ENCODE data around the gene C1D.

Gene C1D

GRCh38 chr2:68062680-68063387, at the start of gene C1D:
Gene C1D (minus strand): TSS chr2:68063004. CDS start chr2:68047310, 15,694 bp downstream.
- Histone ChIP-seq H3K4me3 (ENCODE audit: low read length) (peak within 1 kb of the TSS; percentile 99), H3K4me1 (ENCODE audit: control insufficient read depth, insufficient read depth, low read length) (peaks cover 37% of the 10 kb centered on the region), H3K36me3 (ENCODE audit: control insufficient read depth, insufficient read depth, low read length, severe bottlenecking) (no peaks in the 10 kb centered on the region), H3K9me3 (ENCODE audit: control insufficient read depth, low read length) (no peaks in the 10 kb centered on the region), H3K9ac (ENCODE audit: low read length) (peak within 1 kb of the TSS; percentile 96), H3K27me3 (replicated peaks; ENCODE audit: control insufficient read depth, insufficient read depth, low read length) (no peaks in the 10 kb centered on the region)
- peak; percentile 97 for DNase-seq (ENCODE audit: low read depth)

- Histone ChIP-seq H3K4me1 (ENCODE audit: control insufficient read depth, insufficient read depth, low read length) (peaks cover 9% of the 10 kb centered on the region), H3K36me3 (ENCODE audit: control insufficient read depth, insufficient read depth, low read length, severe bottlenecking) (no peaks in the 10 kb centered on the region), H3K9ac (ENCODE audit: low read length) (no peak overlapping the region), H3K4me3 (ENCODE audit: low read length) (no peak overlapping the region), H3K9me3 (ENCODE audit: control insufficient read depth, low read length) (no peaks in the 10 kb centered on the region), H3K27me3 (replicated peaks; ENCODE audit: control insufficient read depth, insufficient read depth, low read length) (peaks cover 4% of the 10 kb centered on the region)
- no peak for DNase-seq (ENCODE audit: low read depth)
These were observed 47.3 kb upstream of the C1D start for GRCh38 chr2:68110102-68110501.

GRCh38 chr2:68108120-68108519, 45.3 kb upstream of the C1D start:
- no peak overlapping the region for H3K4me3 ChIP-seq (ENCODE audit: low read length)
- no peak for DNase-seq (ENCODE audit: low read depth)
- H3K36me3 ChIP-seq (ENCODE audit: control insufficient read depth, insufficient read depth, low read length, severe bottlenecking): no peaks in the 10 kb centered on the region
- H3K4me1 ChIP-seq (ENCODE audit: control insufficient read depth, insufficient read depth, low read length): peaks cover 23% of the 10 kb centered on the region
- H3K9me3 ChIP-seq (ENCODE audit: control insufficient read depth, low read length): no peaks in the 10 kb centered on the region
- H3K9ac ChIP-seq (ENCODE audit: low read length): no peak overlapping the region
- H3K27me3 ChIP-seq (replicated peaks; ENCODE audit: control insufficient read depth, insufficient read depth, low read length): no peaks in the 10 kb centered on the region

- no peak for DNase-seq (ENCODE audit: low read depth)
- no peak overlapping the region for H3K9ac ChIP-seq (ENCODE audit: low read length)
- no peak overlapping the region for H3K4me3 ChIP-seq (ENCODE audit: low read length)
- H3K36me3 ChIP-seq (ENCODE audit: control insufficient read depth, insufficient read depth, low read length, severe bottlenecking): no peaks in the 10 kb centered on the region
- H3K9me3 ChIP-seq (ENCODE audit: control insufficient read depth, low read length): no peaks in the 10 kb centered on the region
- H3K4me1 ChIP-seq (ENCODE audit: control insufficient read depth, insufficient read depth, low read length): peaks cover 28% of the 10 kb centered on the region
- H3K27me3 ChIP-seq (replicated peaks; ENCODE audit: control insufficient read depth, insufficient read depth, low read length): no peaks in the 10 kb centered on the region
These were observed 44.7 kb upstream of the C1D start for GRCh38 chr2:68107475-68107874.

- no peak overlapping the region for H3K9ac ChIP-seq (ENCODE audit: low read length)
- no peak overlapping the region for H3K4me3 ChIP-seq (ENCODE audit: low read length)
- no peaks in the 10 kb centered on the region for H3K27me3 ChIP-seq (replicated peaks; ENCODE audit: control insufficient read depth, insufficient read depth, low read length)
- H3K9me3 ChIP-seq (ENCODE audit: control insufficient read depth, low read length): no peaks in the 10 kb centered on the region
- peaks cover 28% of the 10 kb centered on the region for H3K4me1 ChIP-seq (ENCODE audit: control insufficient read depth, insufficient read depth, low read length)
- no peak for DNase-seq (ENCODE audit: low read depth)
- no peaks in the 10 kb centered on the region for H3K36me3 ChIP-seq (ENCODE audit: control insufficient read depth, insufficient read depth, low read length, severe bottlenecking)
These were observed 41.5 kb upstream of the C1D start for GRCh38 chr2:68104111-68104835.

GRCh38 chr2:68103709-68104055, 40.9 kb upstream of the C1D start:
- peaks cover 24% of the 10 kb centered on the region for H3K4me1 ChIP-seq (ENCODE audit: control insufficient read depth, insufficient read depth, low read length)
- H3K9me3 ChIP-seq (ENCODE audit: control insufficient read depth, low read length): no peaks in the 10 kb centered on the region
- no peak overlapping the region for H3K9ac ChIP-seq (ENCODE audit: low read length)
- DNase-seq (ENCODE audit: low read depth): no peak
- no peaks in the 10 kb centered on the region for H3K27me3 ChIP-seq (replicated peaks; ENCODE audit: control insufficient read depth, insufficient read depth, low read length)
- peak overlapping the region; percentile 21 for H3K4me3 ChIP-seq (ENCODE audit: low read length)
- H3K36me3 ChIP-seq (ENCODE audit: control insufficient read depth, insufficient read depth, low read length, severe bottlenecking): no peaks in the 10 kb centered on the region

GRCh38 chr2:68103030-68103708, 40.4 kb upstream of the C1D start:
- Histone ChIP-seq H3K4me3 (ENCODE audit: low read length) (peak overlapping the region; percentile 21), H3K27me3 (replicated peaks; ENCODE audit: control insufficient read depth, insufficient read depth, low read length) (no peaks in the 10 kb centered on the region), H3K36me3 (ENCODE audit: control insufficient read depth, insufficient read depth, low read length, severe bottlenecking) (no peaks in the 10 kb centered on the region), H3K9me3 (ENCODE audit: control insufficient read depth, low read length) (no peaks in the 10 kb centered on the region), H3K4me1 (ENCODE audit: control insufficient read depth, insufficient read depth, low read length) (peaks cover 19% of the 10 kb centered on the region), H3K9ac (ENCODE audit: low read length) (no peak overlapping the region)
- DNase-seq (ENCODE audit: low read depth): no peak

GRCh38 chr2:68100189-68100588, 37.4 kb upstream of the C1D start:
- DNase-seq (ENCODE audit: low read depth): no peak
- H3K4me3 ChIP-seq (ENCODE audit: low read length): no peak overlapping the region
- no peaks in the 10 kb centered on the region for H3K36me3 ChIP-seq (ENCODE audit: control insufficient read depth, insufficient read depth, low read length, severe bottlenecking)
- H3K9me3 ChIP-seq (ENCODE audit: control insufficient read depth, low read length): no peaks in the 10 kb centered on the region
- H3K9ac ChIP-seq (ENCODE audit: low read length): no peak overlapping the region
- H3K27me3 ChIP-seq (replicated peaks; ENCODE audit: control insufficient read depth, insufficient read depth, low read length): no peaks in the 10 kb centered on the region
- H3K4me1 ChIP-seq (ENCODE audit: control insufficient read depth, insufficient read depth, low read length): peaks cover 19% of the 10 kb centered on the region

GRCh38 chr2:68099260-68099659, 36.5 kb upstream of the C1D start:
- Histone ChIP-seq H3K27me3 (replicated peaks; ENCODE audit: control insufficient read depth, insufficient read depth, low read length) (no peaks in the 10 kb centered on the region), H3K4me1 (ENCODE audit: control insufficient read depth, insufficient read depth, low read length) (peaks cover 16% of the 10 kb centered on the region), H3K9ac (ENCODE audit: low read length) (no peak overlapping the region), H3K36me3 (ENCODE audit: control insufficient read depth, insufficient read depth, low read length, severe bottlenecking) (no peaks in the 10 kb centered on the region), H3K4me3 (ENCODE audit: low read length) (no peak overlapping the region), H3K9me3 (ENCODE audit: control insufficient read depth, low read length) (no peaks in the 10 kb centered on the region)
- no peak for DNase-seq (ENCODE audit: low read depth)

- Histone ChIP-seq H3K27me3 (replicated peaks; ENCODE audit: control insufficient read depth, insufficient read depth, low read length) (no peaks in the 10 kb centered on the region), H3K9me3 (ENCODE audit: control insufficient read depth, low read length) (no peaks in the 10 kb centered on the region), H3K9ac (ENCODE audit: low read length) (no peak overlapping the region), H3K4me1 (ENCODE audit: control insufficient read depth, insufficient read depth, low read length) (peaks cover 7% of the 10 kb centered on the region), H3K36me3 (ENCODE audit: control insufficient read depth, insufficient read depth, low read length, severe bottlenecking) (no peaks in the 10 kb centered on the region), H3K4me3 (ENCODE audit: low read length) (no peak overlapping the region)
- DNase-seq (ENCODE audit: low read depth): no peak
These were observed 35.5 kb upstream of the C1D start for GRCh38 chr2:68098291-68098797.

- no peak overlapping the region for H3K4me3 ChIP-seq (ENCODE audit: low read length)
- no peaks in the 10 kb centered on the region for H3K27me3 ChIP-seq (replicated peaks; ENCODE audit: control insufficient read depth, insufficient read depth, low read length)
- no peak overlapping the region for H3K9ac ChIP-seq (ENCODE audit: low read length)
- H3K4me1 ChIP-seq (ENCODE audit: control insufficient read depth, insufficient read depth, low read length): no peaks in the 10 kb centered on the region
- H3K9me3 ChIP-seq (ENCODE audit: control insufficient read depth, low read length): no peaks in the 10 kb centered on the region
- no peak for DNase-seq (ENCODE audit: low read depth)
- no peaks in the 10 kb centered on the region for H3K36me3 ChIP-seq (ENCODE audit: control insufficient read depth, insufficient read depth, low read length, severe bottlenecking)
These were observed 31.3 kb upstream of the C1D start for GRCh38 chr2:68094111-68094510.
